Measurements from ENCODE around the gene USF2. TPM values are rescaled to one million over a fixed set of nuclear protein-coding genes. Genes with fewer than 3 reads are reported as not detected.

USF2 gene
- total RNA-seq, 1 donor from 2014 or later = 132 TPM

GRCh38 chr19:35222373-35223015, 46.3 kb upstream of the USF2 start:
- H3K27ac Mint-ChIP-seq (ENCODE audit: unreplicated experiment) = no peak overlapping the region
- no peaks in the 10 kb centered on the region for H3K27me3 Mint-ChIP-seq (ENCODE audit: unreplicated experiment)
- TF ChIP-seq CTCF (IDR thresholded peaks at IDR 0.05; ENCODE audit: partially characterized antibody, unreplicated experiment) = no peak
- no peaks in the 10 kb centered on the region for H3K36me3 Mint-ChIP-seq (ENCODE audit: unreplicated experiment)
- DNase-seq = no peak
- H3K4me3 Mint-ChIP-seq (ENCODE audit: unreplicated experiment) = no peak overlapping the region
- H3K9me3 Mint-ChIP-seq (ENCODE audit: unreplicated experiment) = peaks cover 4% of the 10 kb centered on the region
- H3K4me1 Mint-ChIP-seq (ENCODE audit: low read depth, unreplicated experiment) = no peaks in the 10 kb centered on the region

- TF ChIP-seq CTCF (IDR thresholded peaks at IDR 0.05; ENCODE audit: partially characterized antibody, unreplicated experiment) = no peak
- no peaks in the 10 kb centered on the region for H3K36me3 Mint-ChIP-seq (ENCODE audit: unreplicated experiment)
- H3K4me3 Mint-ChIP-seq (ENCODE audit: unreplicated experiment) = no peak overlapping the region
- H3K27me3 Mint-ChIP-seq (ENCODE audit: unreplicated experiment) = no peaks in the 10 kb centered on the region
- no peak overlapping the region for H3K27ac Mint-ChIP-seq (ENCODE audit: unreplicated experiment)
- peaks cover 4% of the 10 kb centered on the region for H3K9me3 Mint-ChIP-seq (ENCODE audit: unreplicated experiment)
- no peak for DNase-seq
- H3K4me1 Mint-ChIP-seq (ENCODE audit: low read depth, unreplicated experiment) = no peaks in the 10 kb centered on the region
These were observed 45.5 kb upstream of the USF2 start for GRCh38 chr19:35223084-35223790.

GRCh38 chr19:35223862-35224505, 44.8 kb upstream of the USF2 start:
- Mint-ChIP-seq H3K27ac (ENCODE audit: unreplicated experiment) (no peak overlapping the region), H3K4me1 (ENCODE audit: low read depth, unreplicated experiment) (no peaks in the 10 kb centered on the region), H3K36me3 (ENCODE audit: unreplicated experiment) (no peaks in the 10 kb centered on the region), H3K4me3 (ENCODE audit: unreplicated experiment) (no peak overlapping the region), H3K27me3 (ENCODE audit: unreplicated experiment) (no peaks in the 10 kb centered on the region), H3K9me3 (ENCODE audit: unreplicated experiment) (peaks cover 3% of the 10 kb centered on the region)
- no peak for TF ChIP-seq CTCF (IDR thresholded peaks at IDR 0.05; ENCODE audit: partially characterized antibody, unreplicated experiment)
- DNase-seq = no peak

GRCh38 chr19:35224681-35225571, 43.8 kb upstream of the USF2 start:
- Mint-ChIP-seq H3K27ac (ENCODE audit: unreplicated experiment) (no peak overlapping the region), H3K4me3 (ENCODE audit: unreplicated experiment) (no peak overlapping the region), H3K36me3 (ENCODE audit: unreplicated experiment) (no peaks in the 10 kb centered on the region), H3K9me3 (ENCODE audit: unreplicated experiment) (peaks cover 1% of the 10 kb centered on the region), H3K27me3 (ENCODE audit: unreplicated experiment) (no peaks in the 10 kb centered on the region), H3K4me1 (ENCODE audit: low read depth, unreplicated experiment) (no peaks in the 10 kb centered on the region)
- TF ChIP-seq CTCF (IDR thresholded peaks at IDR 0.05; ENCODE audit: partially characterized antibody, unreplicated experiment) = no peak
- no peak for DNase-seq
